ENCODE data around the gene PGK2.

The PGK2 gene

GRCh38 chr6:49787176-49787575, at the start of gene PGK2:
Gene PGK2, minus strand, starts transcription at chr6:49787285. Its CDS starts 98 bp downstream, at chr6:49787187.
- no peak for TF ChIP-seq CTCF (IDR thresholded peaks at IDR 0.05; ENCODE audit: insufficient read depth, missing control alignments)
- FAIRE-seq: no peak
- DNase-seq (ENCODE audit: insufficient read length, low spot score): no peak

- DNase-seq (ENCODE audit: insufficient read length, low spot score) (no peak), FAIRE-seq (no peak)
- TF ChIP-seq CTCF (IDR thresholded peaks at IDR 0.05; ENCODE audit: insufficient read depth, missing control alignments): no peak
These were observed 48.1 kb upstream of the PGK2 start for GRCh38 chr6:49835140-49835539.

GRCh38 chr6:49833386-49833785, 46.3 kb upstream of the PGK2 start:
- TF ChIP-seq CTCF (IDR thresholded peaks at IDR 0.05; ENCODE audit: insufficient read depth, missing control alignments): no peak
- no peak for FAIRE-seq

GRCh38 chr6:49826743-49827406, 39.8 kb upstream of the PGK2 start:
- no peak for DNase-seq (ENCODE audit: insufficient read length, low spot score)
- no peak for TF ChIP-seq CTCF (IDR thresholded peaks at IDR 0.05; ENCODE audit: insufficient read depth, missing control alignments)
- no peak for FAIRE-seq

More at GRCh38 chr6:49833386-49833785, 46.3 kb upstream of the PGK2 start:
- DNase-seq (ENCODE audit: insufficient read length, low spot score): no peak

GRCh38 chr6:49815166-49815565, 28.1 kb upstream of the PGK2 start:
- no peak for TF ChIP-seq CTCF (IDR thresholded peaks at IDR 0.05; ENCODE audit: insufficient read depth, missing control alignments)
- FAIRE-seq (no peak), DNase-seq (ENCODE audit: insufficient read length, low spot score) (no peak)

GRCh38 chr6:49813248-49813647, 26.2 kb upstream of the PGK2 start:
- DNase-seq (ENCODE audit: insufficient read length, low spot score) (no peak), FAIRE-seq (no peak)
- no peak for TF ChIP-seq CTCF (IDR thresholded peaks at IDR 0.05; ENCODE audit: insufficient read depth, missing control alignments)

GRCh38 chr6:49806145-49806544, 19.1 kb upstream of the PGK2 start:
- DNase-seq (ENCODE audit: insufficient read length, low spot score) (no peak), FAIRE-seq (no peak)
- no peak for TF ChIP-seq CTCF (IDR thresholded peaks at IDR 0.05; ENCODE audit: insufficient read depth, missing control alignments)

Data from D721Med (cell line).